ENCODE results near the gene CDK4.

The CDK4 gene

DNA sequence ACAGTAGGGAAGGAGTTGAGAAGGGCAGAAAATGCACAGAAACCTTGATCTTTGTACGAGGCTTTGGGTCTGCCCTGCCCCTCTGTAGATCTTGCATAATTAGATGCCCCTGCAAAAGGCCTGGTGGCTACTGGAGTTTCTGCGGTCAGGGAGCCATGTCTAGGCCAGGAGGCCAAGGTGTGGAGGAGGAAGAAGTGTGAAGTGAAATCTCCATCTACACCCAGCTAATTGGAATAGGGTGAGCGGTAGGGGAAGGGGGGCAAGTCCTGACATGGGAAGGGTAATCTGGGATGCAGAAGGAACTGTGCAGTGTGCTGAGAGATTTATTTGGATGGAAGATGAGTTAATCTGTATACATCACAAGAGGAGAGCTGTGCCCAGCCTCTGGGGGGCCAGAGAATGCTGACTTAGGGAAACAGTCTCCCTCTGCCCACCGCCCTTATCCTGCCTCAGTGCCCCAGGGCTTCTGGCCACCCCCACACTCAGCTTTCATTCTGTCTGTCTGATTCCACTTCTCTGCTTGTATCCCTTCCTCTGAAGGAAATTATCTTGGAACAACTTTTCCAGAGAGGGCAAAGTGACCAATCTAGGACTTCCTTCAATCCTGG is 9.4 kb upstream of the CDK4 start:
- Histone ChIP-seq H3K4me3 (ENCODE audit: insufficient read length, low read depth) (no peak overlapping the region), H3K27me3 (ENCODE audit: insufficient read depth, insufficient read length) (peaks cover 64% of the 10 kb centered on the region), H3K9ac (ENCODE audit: insufficient read length, low read depth) (no peak overlapping the region), H3K36me3 (ENCODE audit: insufficient read depth, insufficient read length, low read length) (peaks cover 7% of the 10 kb centered on the region), H3K9me3 (ENCODE audit: insufficient read depth, low read length) (no peaks in the 10 kb centered on the region; the same call in 1 of the 2 replicates), H3K4me1 (ENCODE audit: insufficient read depth, insufficient read length) (peaks cover 12% of the 10 kb centered on the region)
- TF ChIP-seq ZNF274 (IDR thresholded peaks at IDR 0.05; ENCODE audit: low read depth, low read length) (no peak), YY1 (IDR thresholded peaks at IDR 0.05; ENCODE audit: insufficient read depth, insufficient read length) (no peak), SUZ12 (IDR thresholded peaks at IDR 0.05; ENCODE audit: extremely low read depth, insufficient read depth, insufficient read length) (no peak)
- no peak for DNase-seq (ENCODE audit: low read depth, low spot score)

DNA sequence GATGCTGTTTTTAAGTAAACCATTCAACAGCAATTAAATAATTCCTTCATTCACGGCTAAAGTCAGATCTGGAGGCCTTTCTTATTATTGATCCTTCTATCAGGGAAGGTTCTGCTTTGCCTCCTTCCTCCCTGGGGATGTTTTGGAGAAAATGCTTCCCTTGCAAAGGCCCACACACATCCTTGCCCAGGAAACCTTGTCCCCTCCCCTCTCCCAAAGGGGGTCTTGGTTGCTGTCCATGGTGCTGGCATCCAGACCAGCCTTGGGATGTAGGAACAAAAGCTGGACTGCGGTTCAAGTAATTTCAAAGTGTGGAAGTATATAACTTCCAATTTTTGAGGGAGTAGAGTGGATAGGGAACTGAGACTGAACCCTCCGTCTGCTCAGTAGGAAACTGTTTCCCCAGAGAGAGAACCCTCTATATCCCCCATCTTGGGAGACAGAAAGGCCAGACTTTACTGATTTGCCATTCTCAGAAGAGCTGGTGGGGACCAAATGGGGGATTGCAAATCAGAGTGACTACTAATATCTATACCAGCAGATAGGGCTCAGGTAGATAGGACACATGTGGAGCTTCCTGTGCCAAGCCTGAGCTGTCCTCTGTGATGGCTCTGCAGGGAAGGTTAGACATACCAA is 8.4 kb upstream of the CDK4 start:
- no peak for DNase-seq (ENCODE audit: low read depth, low spot score)
- H3K9ac ChIP-seq (ENCODE audit: insufficient read length, low read depth): no peak overlapping the region
- H3K4me1 ChIP-seq (ENCODE audit: insufficient read depth, insufficient read length): peaks cover 5% of the 10 kb centered on the region
- H3K4me3 ChIP-seq (ENCODE audit: insufficient read length, low read depth): no peak overlapping the region
- TF ChIP-seq SUZ12 (IDR thresholded peaks at IDR 0.05; ENCODE audit: extremely low read depth, insufficient read depth, insufficient read length): no peak
- TF ChIP-seq YY1 (IDR thresholded peaks at IDR 0.05; ENCODE audit: insufficient read depth, insufficient read length): no peak
- TF ChIP-seq ZNF274 (IDR thresholded peaks at IDR 0.05; ENCODE audit: low read depth, low read length): no peak
- peaks cover 64% of the 10 kb centered on the region for H3K27me3 ChIP-seq (ENCODE audit: insufficient read depth, insufficient read length)
- H3K9me3 ChIP-seq (ENCODE audit: insufficient read depth, low read length): no peaks in the 10 kb centered on the region; the same call in 1 of the 2 replicates
- H3K36me3 ChIP-seq (ENCODE audit: insufficient read depth, insufficient read length, low read length): peaks cover 7% of the 10 kb centered on the region

DNA sequence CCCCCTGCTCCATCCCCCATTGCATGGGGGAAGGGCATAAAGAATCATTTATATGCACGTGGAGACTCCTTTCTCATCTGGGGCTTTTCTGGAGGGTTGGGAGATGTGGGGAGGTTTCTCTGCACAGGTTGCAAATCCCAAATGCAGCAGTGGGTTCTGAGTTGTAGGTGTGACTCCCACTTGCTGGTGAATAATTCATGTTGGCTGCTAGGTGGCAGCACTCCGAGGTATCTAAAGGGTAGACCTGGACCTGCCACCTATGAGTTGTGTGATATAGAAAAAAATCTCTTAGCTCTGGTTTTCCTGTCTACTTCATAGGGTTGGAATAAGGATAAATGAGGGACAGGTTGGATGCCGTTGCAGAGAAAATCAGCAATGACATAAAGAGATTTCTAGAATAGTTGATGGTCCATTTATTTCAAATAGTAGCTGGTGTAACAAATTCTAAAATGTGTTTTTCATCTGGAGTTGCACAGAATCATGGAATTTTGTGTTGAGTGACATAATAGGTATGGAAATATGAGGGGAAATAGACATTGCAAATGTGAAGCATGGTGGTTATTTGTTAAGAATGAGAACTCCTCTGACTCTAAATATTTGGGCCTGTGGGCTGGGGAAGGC is 7.4 kb upstream of the CDK4 start:
- no peak for DNase-seq (ENCODE audit: low read depth, low spot score)
- peaks cover 2% of the 10 kb centered on the region for H3K4me1 ChIP-seq (ENCODE audit: insufficient read depth, insufficient read length)

DNA sequence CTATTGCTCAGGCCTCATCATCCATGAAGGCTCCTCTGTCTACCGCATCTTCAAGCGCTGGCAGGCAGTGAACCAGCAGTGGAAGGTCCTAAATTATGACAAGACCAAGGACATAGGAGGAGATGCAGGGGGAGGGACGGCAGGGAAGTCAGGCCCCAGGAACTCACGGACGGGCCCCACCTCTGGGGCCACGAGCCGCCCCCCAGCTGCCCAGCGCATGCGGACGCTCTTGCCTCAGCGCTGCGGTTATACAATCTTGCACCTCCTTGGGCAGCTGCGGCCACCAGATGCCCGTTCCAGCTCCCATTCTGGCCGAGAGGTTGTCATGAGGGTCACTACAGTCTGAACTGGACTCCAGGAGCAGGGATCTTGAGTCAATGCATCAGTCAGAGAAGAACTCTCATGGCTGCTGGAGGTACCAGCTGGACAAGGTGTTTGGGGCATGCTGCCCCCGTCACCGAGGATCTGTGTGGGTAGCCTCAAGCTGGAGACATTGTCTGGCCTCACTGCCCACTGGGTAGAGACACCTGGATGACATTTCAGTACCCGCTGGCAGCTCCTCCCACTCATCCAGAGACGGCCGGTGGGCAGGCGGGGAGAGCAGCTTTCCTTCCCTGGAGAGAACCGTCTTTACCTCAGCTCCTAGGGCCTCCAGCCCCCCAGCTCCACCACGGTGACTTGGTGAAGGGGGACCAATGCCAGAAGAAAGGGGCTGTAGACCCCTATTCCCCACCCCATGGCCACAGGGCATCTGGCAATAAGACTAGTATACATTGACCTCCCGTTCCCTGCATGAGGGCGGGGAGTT is 6.6 kb upstream of the CDK4 start:
- no peak for DNase-seq (ENCODE audit: low read depth, low spot score)
- TF ChIP-seq SUZ12 (IDR thresholded peaks at IDR 0.05; ENCODE audit: extremely low read depth, insufficient read depth, insufficient read length) (no peak), YY1 (IDR thresholded peaks at IDR 0.05; ENCODE audit: insufficient read depth, insufficient read length) (no peak), ZNF274 (IDR thresholded peaks at IDR 0.05; ENCODE audit: low read depth, low read length) (no peak)
- H3K36me3 ChIP-seq (ENCODE audit: insufficient read depth, insufficient read length, low read length): peaks cover 7% of the 10 kb centered on the region
- H3K4me1 ChIP-seq (ENCODE audit: insufficient read depth, insufficient read length): peaks cover 2% of the 10 kb centered on the region
- H3K27me3 ChIP-seq (ENCODE audit: insufficient read depth, insufficient read length): peaks cover 58% of the 10 kb centered on the region
- no peak overlapping the region for H3K9ac ChIP-seq (ENCODE audit: insufficient read length, low read depth)
- no peak overlapping the region for H3K4me3 ChIP-seq (ENCODE audit: insufficient read length, low read depth)
- no peaks in the 10 kb centered on the region for H3K9me3 ChIP-seq (ENCODE audit: insufficient read depth, low read length)

More for the DNA sequence above, 7.4 kb upstream of the CDK4 start:
- TF ChIP-seq ZNF274 (IDR thresholded peaks at IDR 0.05; ENCODE audit: low read depth, low read length) (no peak), YY1 (IDR thresholded peaks at IDR 0.05; ENCODE audit: insufficient read depth, insufficient read length) (no peak), SUZ12 (IDR thresholded peaks at IDR 0.05; ENCODE audit: extremely low read depth, insufficient read depth, insufficient read length) (no peak)
- Histone ChIP-seq H3K9me3 (ENCODE audit: insufficient read depth, low read length) (no peaks in the 10 kb centered on the region; the same call in 1 of the 2 replicates), H3K36me3 (ENCODE audit: insufficient read depth, insufficient read length, low read length) (peaks cover 7% of the 10 kb centered on the region), H3K9ac (ENCODE audit: insufficient read length, low read depth) (no peak overlapping the region), H3K4me3 (ENCODE audit: insufficient read length, low read depth) (no peak overlapping the region), H3K27me3 (ENCODE audit: insufficient read depth, insufficient read length) (peaks cover 58% of the 10 kb centered on the region)

DNA sequence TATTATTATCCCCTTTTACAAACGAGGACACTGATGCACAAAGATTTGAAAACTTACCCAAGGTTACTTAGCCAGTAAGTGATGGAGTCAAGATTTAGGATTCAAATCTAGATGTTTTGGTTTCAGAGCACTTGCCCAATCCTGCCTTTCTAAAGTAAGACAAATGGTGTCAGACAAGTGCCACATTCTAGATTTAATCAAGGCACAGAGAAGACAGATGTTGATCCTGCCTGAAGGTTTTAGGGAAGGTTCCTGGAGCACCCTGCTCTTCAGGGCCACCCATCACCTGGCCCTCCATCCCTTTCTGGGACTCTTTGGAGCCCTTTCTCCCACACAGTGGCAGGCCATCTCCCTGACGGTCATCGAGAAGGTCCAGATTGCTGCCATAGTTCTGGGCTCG is 5.7 kb upstream of the CDK4 start:
- Histone ChIP-seq H3K9me3 (ENCODE audit: insufficient read depth, low read length) (no peaks in the 10 kb centered on the region), H3K27me3 (ENCODE audit: insufficient read depth, insufficient read length) (peaks cover 61% of the 10 kb centered on the region), H3K9ac (ENCODE audit: insufficient read length, low read depth) (no peak overlapping the region), H3K4me3 (ENCODE audit: insufficient read length, low read depth) (no peak overlapping the region), H3K4me1 (ENCODE audit: insufficient read depth, insufficient read length) (peaks cover 2% of the 10 kb centered on the region), H3K36me3 (ENCODE audit: insufficient read depth, insufficient read length, low read length) (peaks cover 5% of the 10 kb centered on the region)
- DNase-seq (ENCODE audit: low read depth, low spot score): no peak
- TF ChIP-seq YY1 (IDR thresholded peaks at IDR 0.05; ENCODE audit: insufficient read depth, insufficient read length) (no peak), SUZ12 (IDR thresholded peaks at IDR 0.05; ENCODE audit: extremely low read depth, insufficient read depth, insufficient read length) (no peak), ZNF274 (IDR thresholded peaks at IDR 0.05; ENCODE audit: low read depth, low read length) (no peak)

DNA sequence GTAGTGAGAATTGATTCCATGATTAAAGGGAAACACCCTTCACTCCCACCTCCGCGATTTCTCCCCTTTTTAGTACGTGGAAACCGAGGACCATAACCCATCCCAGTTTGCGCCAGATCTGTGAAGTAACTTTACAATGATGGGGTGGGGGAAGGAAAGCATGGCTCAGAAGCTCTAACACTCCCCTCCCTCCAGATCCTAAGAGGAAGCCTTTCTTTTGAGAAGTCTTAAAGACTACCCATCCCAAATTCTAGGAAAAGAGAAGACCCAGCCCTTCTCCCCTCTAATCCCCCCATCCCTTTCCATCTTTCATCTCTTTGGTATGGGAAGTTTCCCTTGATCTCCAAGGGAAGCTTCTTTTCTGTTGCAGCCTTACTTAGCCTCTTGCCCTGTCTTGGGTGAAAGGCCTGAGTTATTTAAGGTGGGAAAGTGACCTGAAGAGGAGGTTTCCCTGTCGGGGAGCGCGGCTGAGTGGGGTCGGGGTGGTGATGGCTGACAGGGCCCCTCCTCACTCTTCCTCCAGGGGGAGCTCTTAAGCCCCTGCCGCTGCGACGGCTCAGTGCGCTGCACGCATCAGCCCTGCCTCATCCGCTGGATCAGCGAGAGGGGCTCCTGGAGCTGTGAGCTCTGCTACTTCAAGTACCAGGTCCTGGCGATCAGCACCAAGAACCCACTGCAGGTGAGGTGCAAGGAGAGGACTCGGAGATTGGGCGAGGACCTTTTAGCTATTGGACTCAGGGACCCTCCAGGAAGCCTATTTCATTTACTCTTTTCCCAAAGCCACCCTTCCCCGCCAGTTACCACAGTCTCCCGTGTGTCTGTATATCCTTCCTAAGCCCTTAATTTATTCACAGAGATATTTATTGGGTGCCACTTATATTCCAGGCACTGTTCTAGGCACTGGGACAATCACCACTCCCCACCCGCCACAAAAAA is 4.6 kb upstream of the CDK4 start:
- peaks cover 63% of the 10 kb centered on the region for H3K27me3 ChIP-seq (ENCODE audit: insufficient read depth, insufficient read length)
- H3K9me3 ChIP-seq (ENCODE audit: insufficient read depth, low read length): no peaks in the 10 kb centered on the region
- H3K9ac ChIP-seq (ENCODE audit: insufficient read length, low read depth): peak overlapping the region; percentile 61
- H3K4me1 ChIP-seq (ENCODE audit: insufficient read depth, insufficient read length): peaks cover 2% of the 10 kb centered on the region
- no peak for TF ChIP-seq SUZ12 (IDR thresholded peaks at IDR 0.05; ENCODE audit: extremely low read depth, insufficient read depth, insufficient read length)
- TF ChIP-seq YY1 (IDR thresholded peaks at IDR 0.05; ENCODE audit: insufficient read depth, insufficient read length): no peak
- no peak for TF ChIP-seq ZNF274 (IDR thresholded peaks at IDR 0.05; ENCODE audit: low read depth, low read length)
- H3K4me3 ChIP-seq (ENCODE audit: insufficient read length, low read depth): no peak overlapping the region
- no peaks in the 10 kb centered on the region for H3K36me3 ChIP-seq (ENCODE audit: insufficient read depth, insufficient read length, low read length)
- no peak for DNase-seq (ENCODE audit: low read depth, low spot score)
